GM12892 (cell line): ENCODE results near the gene SLC8A1.

Source experiments
- POLR2A ChIP-seq: IDR thresholded peaks from 2 replicates; pipeline ENCODE4 v1.6.1; 2011; ENCODE audit warnings: low read depth, low read length, control low read depth
- POLR2AphosphoS5 ChIP-seq: IDR thresholded peaks from 2 replicates; pipeline ENCODE4 v1.6.1; 2011; ENCODE audit warnings: low read depth, low read length, control low read depth
- TAF1 ChIP-seq: IDR thresholded peaks from 2 replicates; pipeline ENCODE4 v1.6.1; 2011; ENCODE audit warnings: low read depth, mild to moderate bottlenecking, control low read depth, low read length, borderline replicate concordance

- TF ChIP-seq POLR2A: no peak
- TF ChIP-seq POLR2AphosphoS5: no peak
- no peak for TF ChIP-seq TAF1
Measured at GRCh38 chr2:40489678-40489960, 37.7 kb upstream of the SLC8A1 start.
